Measurements from ENCODE around the gene MRAS. TPM values are rescaled to one million over a fixed set of nuclear protein-coding genes. Genes with fewer than 3 reads are reported as not detected.

The MRAS gene
- total and polyA plus RNA-seq, 2 of the 13 experiments (the other 11 are each of a cell fraction or from before 2014, with no cell fraction given): 8.8 to 36.2 TPM

DNA sequence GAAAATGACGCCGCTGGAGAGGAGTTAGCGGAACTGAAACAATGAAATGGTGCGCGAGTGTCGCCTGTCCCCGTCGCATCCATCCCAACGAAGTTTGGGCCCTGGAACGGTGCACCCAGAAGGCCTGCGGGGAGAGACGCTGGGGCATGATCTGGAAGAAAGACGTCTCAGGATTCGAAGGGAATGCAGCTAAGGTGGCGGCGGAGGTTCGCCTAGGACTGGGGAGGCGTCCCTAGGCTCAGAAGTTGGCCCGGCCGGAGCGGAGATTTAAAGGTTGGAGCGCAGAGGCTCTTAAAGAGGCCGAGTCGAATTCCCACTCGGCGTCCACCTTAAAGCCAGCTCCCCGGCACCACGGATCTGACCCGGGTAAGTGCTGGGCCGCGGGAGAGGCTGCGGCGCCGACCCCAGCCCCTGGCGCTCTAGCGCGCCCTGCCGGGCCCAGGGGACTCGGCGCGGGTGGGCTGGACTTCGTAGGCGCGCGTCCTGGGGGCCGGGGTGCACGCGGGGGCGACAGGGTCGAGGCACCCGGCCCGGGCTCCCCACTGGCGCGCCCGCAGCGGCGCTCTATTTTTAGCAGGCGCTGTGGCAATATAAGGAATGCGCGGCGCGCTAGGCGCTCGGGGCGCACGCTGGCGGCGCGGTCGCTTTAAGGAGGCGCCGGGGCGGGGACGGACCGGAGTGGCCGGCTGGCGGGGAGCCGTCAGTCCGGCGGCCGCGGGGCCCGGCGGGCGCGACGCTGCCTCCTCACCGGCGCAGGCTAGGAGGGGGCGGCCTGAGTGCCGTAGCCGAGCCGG lies at the start of gene MRAS (continued):
- TF ChIP-seq, protein P1, sequence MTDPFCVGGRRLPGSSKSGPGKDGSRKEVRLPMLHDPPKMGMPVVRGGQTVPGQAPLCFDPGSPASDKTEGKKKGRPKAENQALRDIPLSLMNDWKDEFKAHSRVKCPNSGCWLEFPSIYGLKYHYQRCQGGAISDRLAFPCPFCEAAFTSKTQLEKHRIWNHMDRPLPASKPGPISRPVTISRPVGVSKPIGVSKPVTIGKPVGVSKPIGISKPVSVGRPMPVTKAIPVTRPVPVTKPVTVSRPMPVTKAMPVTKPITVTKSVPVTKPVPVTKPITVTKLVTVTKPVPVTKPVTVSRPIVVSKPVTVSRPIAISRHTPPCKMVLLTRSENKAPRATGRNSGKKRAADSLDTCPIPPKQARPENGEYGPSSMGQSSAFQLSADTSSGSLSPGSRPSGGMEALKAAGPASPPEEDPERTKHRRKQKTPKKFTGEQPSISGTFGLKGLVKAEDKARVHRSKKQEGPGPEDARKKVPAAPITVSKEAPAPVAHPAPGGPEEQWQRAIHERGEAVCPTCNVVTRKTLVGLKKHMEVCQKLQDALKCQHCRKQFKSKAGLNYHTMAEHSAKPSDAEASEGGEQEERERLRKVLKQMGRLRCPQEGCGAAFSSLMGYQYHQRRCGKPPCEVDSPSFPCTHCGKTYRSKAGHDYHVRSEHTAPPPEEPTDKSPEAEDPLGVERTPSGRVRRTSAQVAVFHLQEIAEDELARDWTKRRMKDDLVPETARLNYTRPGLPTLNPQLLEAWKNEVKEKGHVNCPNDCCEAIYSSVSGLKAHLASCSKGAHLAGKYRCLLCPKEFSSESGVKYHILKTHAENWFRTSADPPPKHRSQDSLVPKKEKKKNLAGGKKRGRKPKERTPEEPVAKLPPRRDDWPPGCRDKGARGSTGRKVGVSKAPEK (CRISPR knock-in tag; IDR thresholded peaks at IDR 0.05; ENCODE audit: borderline replicate concordance): no peak
- TF ChIP-seq ZNF205 (CRISPR knock-in tag; IDR thresholded peaks at IDR 0.05): peak; percentile 93
- no peak for TF ChIP-seq ZBTB3 (CRISPR knock-in tag; IDR thresholded peaks at IDR 0.05; ENCODE audit: borderline replicate concordance, low read depth)
- TF ChIP-seq ZNF709 (CRISPR knock-in tag; IDR thresholded peaks at IDR 0.05): peak; percentile 49; the same call in 1 of the 2 replicates
- 0 out of 2 replicates have a peak, but pooled peaks have one; percentile 25 for TF ChIP-seq DR1 (CRISPR knock-in tag; IDR thresholded peaks at IDR 0.05)
- TF ChIP-seq AHR (CRISPR knock-in tag; IDR thresholded peaks at IDR 0.05): no peak
- TF ChIP-seq ZNF253 (CRISPR knock-in tag; IDR thresholded peaks at IDR 0.05; ENCODE audit: borderline replicate concordance): no peak
- TF ChIP-seq MED1 (CRISPR knock-in tag; IDR thresholded peaks at IDR 0.05): 0 out of 2 replicates have a peak, but pooled peaks have one; percentile 25
- TF ChIP-seq RFXAP (CRISPR knock-in tag; IDR thresholded peaks at IDR 0.05; ENCODE audit: borderline replicate concordance): no peak
- TF ChIP-seq ASH2L (IDR thresholded peaks at IDR 0.05; ENCODE audit: insufficient read length, low read depth, low read length): peak; percentile 71
- TF ChIP-seq PPARG (CRISPR knock-in tag; conservative IDR thresholded peaks at IDR 0.05): no peak
- TF ChIP-seq ATF7-NPFF (CRISPR knock-in tag; IDR thresholded peaks at IDR 0.05; ENCODE audit: low read depth): peak; percentile 52; the same call in 1 of the 2 replicates
- TF ChIP-seq SRY (CRISPR knock-in tag; IDR thresholded peaks at IDR 0.05): peak; percentile 57; the same call in 1 of the 2 replicates
- TF ChIP-seq, protein P2, sequence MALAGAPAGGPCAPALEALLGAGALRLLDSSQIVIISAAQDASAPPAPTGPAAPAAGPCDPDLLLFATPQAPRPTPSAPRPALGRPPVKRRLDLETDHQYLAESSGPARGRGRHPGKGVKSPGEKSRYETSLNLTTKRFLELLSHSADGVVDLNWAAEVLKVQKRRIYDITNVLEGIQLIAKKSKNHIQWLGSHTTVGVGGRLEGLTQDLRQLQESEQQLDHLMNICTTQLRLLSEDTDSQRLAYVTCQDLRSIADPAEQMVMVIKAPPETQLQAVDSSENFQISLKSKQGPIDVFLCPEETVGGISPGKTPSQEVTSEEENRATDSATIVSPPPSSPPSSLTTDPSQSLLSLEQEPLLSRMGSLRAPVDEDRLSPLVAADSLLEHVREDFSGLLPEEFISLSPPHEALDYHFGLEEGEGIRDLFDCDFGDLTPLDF (CRISPR knock-in tag; IDR thresholded peaks at IDR 0.05): no peak
- peak; percentile 59 for TF ChIP-seq PHF21A (CRISPR knock-in tag; IDR thresholded peaks at IDR 0.05)
- TF ChIP-seq, protein P3, sequence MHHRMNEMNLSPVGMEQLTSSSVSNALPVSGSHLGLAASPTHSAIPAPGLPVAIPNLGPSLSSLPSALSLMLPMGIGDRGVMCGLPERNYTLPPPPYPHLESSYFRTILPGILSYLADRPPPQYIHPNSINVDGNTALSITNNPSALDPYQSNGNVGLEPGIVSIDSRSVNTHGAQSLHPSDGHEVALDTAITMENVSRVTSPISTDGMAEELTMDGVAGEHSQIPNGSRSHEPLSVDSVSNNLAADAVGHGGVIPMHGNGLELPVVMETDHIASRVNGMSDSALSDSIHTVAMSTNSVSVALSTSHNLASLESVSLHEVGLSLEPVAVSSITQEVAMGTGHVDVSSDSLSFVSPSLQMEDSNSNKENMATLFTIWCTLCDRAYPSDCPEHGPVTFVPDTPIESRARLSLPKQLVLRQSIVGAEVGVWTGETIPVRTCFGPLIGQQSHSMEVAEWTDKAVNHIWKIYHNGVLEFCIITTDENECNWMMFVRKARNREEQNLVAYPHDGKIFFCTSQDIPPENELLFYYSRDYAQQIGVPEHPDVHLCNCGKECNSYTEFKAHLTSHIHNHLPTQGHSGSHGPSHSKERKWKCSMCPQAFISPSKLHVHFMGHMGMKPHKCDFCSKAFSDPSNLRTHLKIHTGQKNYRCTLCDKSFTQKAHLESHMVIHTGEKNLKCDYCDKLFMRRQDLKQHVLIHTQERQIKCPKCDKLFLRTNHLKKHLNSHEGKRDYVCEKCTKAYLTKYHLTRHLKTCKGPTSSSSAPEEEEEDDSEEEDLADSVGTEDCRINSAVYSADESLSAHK (CRISPR knock-in tag; IDR thresholded peaks at IDR 0.05; ENCODE audit: borderline replicate concordance): no peak
- no peak for TF ChIP-seq SRSF1 (optimal IDR thresholded peaks at IDR 0.05; ENCODE audit: low read depth, low read length)
- no peak for TF ChIP-seq DPF2 (CRISPR knock-in tag; IDR thresholded peaks at IDR 0.05; ENCODE audit: borderline replicate concordance, low read depth)
- no peak for TF ChIP-seq MEF2D (CRISPR knock-in tag; IDR thresholded peaks at IDR 0.05)
- TF ChIP-seq ZNF256 (CRISPR knock-in tag; conservative IDR thresholded peaks at IDR 0.05): no peak
- no peak for TF ChIP-seq RBAK (CRISPR knock-in tag; IDR thresholded peaks at IDR 0.05)
